ENCODE measurements around the gene ELP4. TPM values are rescaled to one million over a fixed set of nuclear protein-coding genes. Genes with fewer than 3 reads are reported as not detected.

Gene ELP4
- total RNA-seq, 1 experiment from 2014 or later: 15.2 TPM

- H4K8ac ChIP-seq (replicated peaks; ENCODE audit: insufficient read length, low read depth, low read length): no peak overlapping the region
- H3K4ac ChIP-seq (ENCODE audit: low read depth, low read length): no peak overlapping the region
- H3K14ac ChIP-seq (ENCODE audit: insufficient read depth, low read length): no peak overlapping the region
- H3K27ac Mint-ChIP-seq: peak overlapping the region in 1 of 3 experiments; percentile 48; a peak in 2 of 7 replicates
- no peak for TF ChIP-seq CTCF (conservative IDR thresholded peaks at IDR 0.05)
- H3K18ac ChIP-seq (ENCODE audit: insufficient read length, low read depth, low read length): no peak overlapping the region
- H3K9me3 ChIP-seq (ENCODE audit: control insufficient read depth, low read depth, low read length): no peaks in the 10 kb centered on the region
- no peak overlapping the region for H3K4me2 ChIP-seq (ENCODE audit: insufficient read depth, insufficient read length, low read length)
- H2BK15ac ChIP-seq (ENCODE audit: low read depth, low read length): no peak overlapping the region
- no CpG with 5 or more reads among the region's 1 CpG for WGBS (ENCODE audit: extremely low coverage, insufficient read length, low lambda C conversion rate)
- peak overlapping the region in 1 of 2 experiments; percentile 1; a peak in 1 of 5 replicates for H3K4me3 Mint-ChIP-seq
- peaks cover under 1% of the 10 kb centered on the region; the same call in 1 of the 2 replicates for H3K27me3 Mint-ChIP-seq (ENCODE audit: low read depth)
- H3K4me1 ChIP-seq (ENCODE audit: insufficient read depth, low read length): no peaks in the 10 kb centered on the region
- H3K4me1 Mint-ChIP-seq: peaks cover 10 to 11% of the 10 kb centered on the region in 2 experiments
- H3K9me3 Mint-ChIP-seq: peaks cover 7 to 9% of the 10 kb centered on the region in 2 experiments; a peak in 3 of 5 replicates
- no peaks in the 10 kb centered on the region for H4K20me1 ChIP-seq (ENCODE audit: control insufficient read depth, insufficient read depth, insufficient read length)
- no peak for DNase-seq
- no peak overlapping the region for H2BK5ac ChIP-seq (ENCODE audit: insufficient read length, low read length)
- no peaks in the 10 kb centered on the region for H3K79me2 ChIP-seq (ENCODE audit: insufficient read depth, low read length)
- peaks cover 2 to 4% (median 3%) of the 10 kb centered on the region in 3 experiments; a peak in 1 of 7 replicates for H3K36me3 Mint-ChIP-seq (ENCODE audit: insufficient read depth in 1 of 3, low read depth in 3 of 3)
- no peak overlapping the region for H3K9ac ChIP-seq (ENCODE audit: extremely low read depth, insufficient read length, low read length)
- no peak overlapping the region for H3K23ac ChIP-seq (ENCODE audit: insufficient read length, low read depth, low read length)
- no peak overlapping the region for H3K56ac ChIP-seq (ENCODE audit: insufficient read length, low read depth, low read length)
- no peak overlapping the region for H2AK5ac ChIP-seq (ENCODE audit: insufficient read length, low read length)
- H3K27me3 ChIP-seq (ENCODE audit: insufficient read depth, low read length): no peaks in the 10 kb centered on the region
- no peaks in the 10 kb centered on the region for H3K79me1 ChIP-seq (ENCODE audit: insufficient read depth, low read depth, low read length, poor library complexity, severe bottlenecking)
- H2BK120ac ChIP-seq (ENCODE audit: low read depth, low read length, poor library complexity, severe bottlenecking): no peak overlapping the region
- no peak overlapping the region for H4K91ac ChIP-seq (ENCODE audit: insufficient read length, low read depth, low read length)
- H2BK20ac ChIP-seq (ENCODE audit: low read depth, low read length, poor library complexity, severe bottlenecking): no peak overlapping the region
- H3K23me2 ChIP-seq (ENCODE audit: insufficient read length, low read depth, low read length, poor library complexity, severe bottlenecking): no peaks in the 10 kb centered on the region
- H2BK12ac ChIP-seq (ENCODE audit: insufficient read length, low read depth, low read length): no peak overlapping the region
- no peak overlapping the region for H4K5ac ChIP-seq (ENCODE audit: insufficient read length, low read depth, low read length)
- no peak overlapping the region for H3T11ph ChIP-seq (ENCODE audit: low read length)
- no peak overlapping the region for H2AFZ ChIP-seq (ENCODE audit: low read length)
- H3K27ac ChIP-seq (ENCODE audit: insufficient read length, low read depth, low read length): no peak overlapping the region
Measured at GRCh38 chr11:31582697-31583096, 73.1 kb downstream of the ELP4 start.

All from H9 (cell line).